GM19438 (cell line): ENCODE measurements around the gene DNAJC28.
"Not testable (repeated sequence)": the region's sequence is repeated elsewhere in the genome, so short reads cannot be mapped to it uniquely, and the experiment has no call there.

Experiments
- ATAC-seq: cut with Tn5 transposase; IDR thresholded peaks from one replicate; pipeline ENCODE4 v1.9.1; 2021; ENCODE audit warnings: low read depth; ENCODE audit not compliant: unreplicated experiment

DNAJC28 gene

DNA sequence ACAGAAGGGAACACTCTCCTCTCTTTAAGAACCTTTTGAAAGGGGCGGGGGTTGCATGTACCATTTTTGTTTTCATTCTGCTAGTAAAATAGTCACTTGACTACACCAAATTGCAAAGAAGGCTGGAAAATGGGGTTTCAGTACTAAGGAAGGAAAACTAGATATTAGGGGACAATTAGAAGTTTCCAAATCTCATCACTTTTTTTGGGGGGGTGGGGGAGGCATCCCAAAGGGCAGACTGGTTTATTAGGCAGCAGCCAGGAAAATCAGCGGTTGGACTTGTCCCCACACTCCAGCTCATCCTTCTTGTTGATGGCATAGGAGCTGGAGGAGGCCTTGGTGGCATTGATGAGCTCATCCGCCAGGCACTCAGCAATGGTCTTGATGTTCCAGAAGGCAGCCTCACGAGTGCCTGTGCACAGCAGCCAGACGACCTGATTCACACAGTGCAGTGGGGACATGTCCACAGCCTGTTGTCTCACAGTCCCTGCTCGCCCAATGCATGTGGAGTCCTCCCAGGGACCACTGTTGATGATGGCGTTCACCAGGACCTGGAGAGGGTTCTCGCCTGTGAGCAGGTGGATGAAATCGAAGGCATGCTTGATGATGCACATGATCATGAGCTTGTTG is 10.1 kb downstream of the DNAJC28 start:
- no peak for ATAC-seq

DNA sequence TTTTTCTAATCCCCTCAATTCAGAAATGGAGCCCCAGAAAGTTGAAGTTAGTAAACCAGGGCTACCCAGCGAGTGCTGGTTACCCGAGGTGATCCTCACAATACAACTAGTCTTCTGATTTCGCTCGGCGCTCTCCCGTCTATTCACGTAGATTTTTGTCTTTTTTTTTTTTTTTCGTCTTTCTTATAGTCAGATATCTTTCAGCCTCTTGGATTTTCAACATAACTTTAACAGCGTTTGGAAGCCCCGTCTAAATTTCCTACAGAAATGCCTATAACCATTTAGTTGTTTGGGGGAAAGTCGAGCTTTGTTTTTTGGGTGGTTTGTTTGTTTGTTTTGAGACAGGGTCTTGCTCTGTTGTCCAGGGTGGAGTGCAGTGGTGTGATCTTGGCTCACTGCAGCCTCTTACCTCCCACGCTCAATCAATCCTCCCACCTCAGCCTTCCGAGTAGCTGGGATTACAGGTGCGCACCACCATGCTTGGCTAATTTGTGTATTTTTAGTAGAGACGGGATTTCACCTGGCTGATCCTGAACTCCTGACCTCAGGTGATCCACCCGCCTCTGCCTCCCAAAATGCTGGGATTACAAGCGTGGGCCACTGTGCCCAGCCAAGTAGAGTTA is 10.9 kb downstream of the DNAJC28 start:
- no peak for ATAC-seq

DNA sequence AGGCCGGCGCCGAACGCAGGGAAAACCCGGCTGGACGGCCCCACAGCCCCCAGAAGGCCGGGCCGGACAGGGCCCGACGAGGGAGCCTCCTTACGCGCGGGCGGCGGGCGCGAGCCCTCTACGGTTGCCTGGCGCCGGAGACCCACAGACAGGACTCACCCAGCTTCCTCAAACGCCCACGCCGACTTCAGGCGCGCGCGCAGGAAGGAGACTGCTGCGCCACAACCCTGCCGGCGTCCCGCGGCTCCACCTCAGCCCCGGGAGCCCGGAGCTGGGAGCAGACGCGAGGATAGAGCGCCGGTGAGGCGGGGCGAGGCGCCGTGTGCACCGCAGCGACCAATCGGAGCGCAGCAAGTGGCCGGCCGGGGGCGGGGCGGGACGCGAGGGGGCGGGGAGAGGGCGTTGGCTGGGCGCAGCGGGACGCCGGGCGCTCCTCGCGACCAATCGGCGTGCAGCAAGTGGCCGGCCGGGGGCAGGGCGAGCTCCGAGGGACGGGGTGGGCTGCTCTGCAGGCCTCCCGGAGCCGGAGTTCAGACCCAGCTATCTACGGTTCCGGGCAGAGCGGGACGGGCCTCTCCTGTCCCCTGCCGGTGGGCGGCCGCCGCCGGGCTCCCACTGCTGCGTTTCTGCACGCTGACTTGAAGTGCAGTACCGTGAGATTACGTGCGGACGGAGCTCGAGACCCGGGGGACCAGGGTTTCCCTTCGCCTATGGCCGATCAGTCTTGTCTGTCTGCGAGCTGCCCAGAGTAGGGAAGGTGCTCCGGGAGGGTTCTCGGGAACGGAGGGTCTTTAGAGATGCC is 11.6 kb downstream of the DNAJC28 start, which contains the start of gene TMEM50B:
TMEM50B (minus strand) TSS at position 296 of the 802 bp plus-strand sequence. CDS start 11,089 bp downstream, outside the sequence.
- ATAC-seq: peak; percentile 85

DNA sequence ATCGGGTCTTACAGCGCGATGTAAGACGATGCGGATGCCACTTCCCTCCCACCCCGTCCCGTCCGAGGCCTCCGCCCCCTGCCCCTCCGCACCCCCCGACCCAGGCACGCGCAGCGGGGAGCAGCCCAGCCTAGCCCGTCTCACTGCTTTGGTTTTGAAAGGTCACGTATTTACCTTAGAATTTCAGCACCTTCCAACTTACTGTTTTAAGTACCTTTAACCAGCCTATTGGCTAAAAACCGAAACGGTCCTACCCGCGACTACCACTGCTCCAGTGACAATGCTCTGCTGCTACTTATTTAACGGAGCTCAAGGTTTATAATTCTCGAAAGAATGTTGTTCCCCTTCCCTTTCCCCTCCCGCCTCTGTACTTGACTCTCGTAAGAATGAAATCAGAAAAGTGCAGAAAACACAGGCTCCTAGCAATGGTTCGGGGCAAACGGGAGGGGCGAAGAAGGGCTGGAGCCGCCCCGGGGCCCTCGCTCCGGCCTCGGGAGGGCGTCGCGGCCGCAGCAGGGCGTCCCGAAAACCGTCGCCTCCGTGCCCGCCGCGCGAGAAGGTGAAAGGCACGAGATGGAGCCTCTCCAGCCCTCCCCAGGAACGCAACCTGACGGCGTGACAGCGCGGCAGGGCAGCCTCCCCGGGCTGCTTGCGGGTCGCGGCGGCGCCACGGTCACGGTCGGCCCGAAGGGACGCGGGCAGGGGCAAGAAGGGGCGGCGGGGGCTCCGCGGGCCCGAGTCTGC is 12.4 kb downstream of the DNAJC28 start:
- ATAC-seq: peak; percentile 14

DNA sequence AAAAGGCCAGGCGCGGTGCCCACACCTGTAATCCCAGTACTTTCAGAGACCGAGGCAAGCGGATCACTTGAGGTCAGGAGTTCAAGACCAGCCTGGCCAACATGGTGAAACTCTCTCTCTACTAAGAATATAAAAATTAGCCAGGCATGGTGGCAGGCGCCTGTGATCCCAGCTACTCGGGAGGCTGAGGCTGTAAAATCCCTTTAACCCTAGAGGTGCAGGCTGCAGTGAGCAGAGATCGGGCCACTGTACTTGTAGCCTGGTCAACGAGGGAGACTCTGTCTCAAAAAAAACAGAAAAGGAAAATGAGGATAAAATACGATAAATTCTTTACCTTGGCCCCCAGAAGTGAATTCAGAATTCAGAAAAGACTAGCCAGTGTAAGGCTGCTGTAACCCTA is 13.3 kb downstream of the DNAJC28 start:
- ATAC-seq: no peak

DNA sequence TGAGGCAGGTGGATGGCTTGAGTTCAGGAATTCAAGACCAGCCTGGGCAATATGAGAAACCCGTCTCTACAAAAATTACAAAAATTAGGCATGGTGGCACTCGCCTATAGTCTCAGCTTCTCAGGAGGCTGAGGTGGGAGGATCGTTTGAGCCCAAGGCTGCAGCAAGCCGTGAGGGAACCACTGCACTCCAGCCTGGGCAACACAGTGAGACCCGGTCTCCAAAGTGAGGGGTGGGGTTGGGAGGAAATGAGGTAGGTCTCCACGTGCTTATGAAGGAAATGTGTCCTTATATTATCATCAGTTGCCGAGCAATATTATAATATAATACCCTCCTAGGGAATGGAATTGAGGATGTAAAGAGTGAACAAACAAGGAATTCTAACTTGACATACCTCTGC is 14.4 kb downstream of the DNAJC28 start:
- ATAC-seq: no peak

DNA sequence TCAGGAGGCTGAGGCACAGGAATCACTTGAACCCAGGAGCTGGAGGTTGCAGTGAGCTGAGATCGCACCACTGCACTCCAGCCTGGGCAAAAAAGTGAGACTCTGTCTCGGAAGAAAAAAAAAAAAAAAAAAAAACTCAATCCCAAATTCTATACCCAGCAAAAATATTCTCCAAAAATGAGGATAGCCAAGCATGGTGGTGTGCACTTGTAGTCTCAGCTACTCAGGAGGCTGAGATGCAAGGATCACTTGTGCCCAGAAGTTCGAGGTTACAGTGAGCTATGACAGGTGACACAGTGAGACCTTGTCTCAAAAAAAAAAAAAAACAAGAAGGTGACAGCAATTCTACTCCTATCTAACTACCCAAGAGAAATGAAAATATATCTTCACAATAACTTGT is 18.2 kb downstream of the DNAJC28 start:
- no peak for ATAC-seq

DNA sequence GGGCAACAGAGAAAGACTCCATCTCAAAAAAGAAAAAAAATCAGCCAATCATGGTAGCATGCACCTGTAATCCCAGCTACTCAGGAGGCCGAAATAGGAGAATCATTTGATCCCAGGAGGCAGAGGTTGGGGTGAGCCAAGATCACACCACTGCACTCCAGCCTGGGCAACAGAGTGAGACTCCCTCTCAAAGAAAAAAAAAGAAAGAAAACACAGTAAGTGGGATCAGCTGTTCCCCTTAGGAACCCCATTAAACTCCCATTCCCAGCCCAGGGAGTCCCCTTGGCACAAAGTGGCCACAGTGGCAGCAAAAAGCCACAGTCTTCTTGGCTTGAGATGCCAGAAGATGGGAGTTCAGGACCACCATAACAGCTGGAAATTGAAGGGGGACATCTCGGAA is 20.8 kb downstream of the DNAJC28 start:
- no peak for ATAC-seq

- ATAC-seq: not testable (repeated sequence)
Measured at GRCh38 chr21:33469183-33469582, 22.3 kb downstream of the DNAJC28 start.

- ATAC-seq: no peak
Measured at GRCh38 chr21:33461538-33462250, 29.8 kb downstream of the DNAJC28 start.

DNA sequence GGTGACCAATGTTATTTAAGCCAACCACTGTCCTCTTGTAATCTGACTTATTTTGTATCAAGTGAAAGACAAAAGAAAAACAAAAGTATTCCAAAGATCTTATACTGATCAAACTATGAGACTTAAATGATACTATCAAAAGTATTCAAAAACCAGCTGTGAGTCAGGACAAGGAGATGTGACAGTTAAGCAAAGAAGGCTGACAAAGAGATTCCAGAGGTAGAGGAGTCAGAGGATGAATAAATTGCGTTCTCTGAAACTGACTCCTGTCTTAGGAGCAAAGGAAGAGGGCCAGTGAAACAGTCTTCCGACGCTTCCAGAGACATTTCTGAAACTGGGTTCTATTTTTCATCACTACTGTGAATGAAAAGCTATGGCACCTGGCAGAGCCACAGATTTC is 32.7 kb downstream of the DNAJC28 start:
- no peak for ATAC-seq

DNA sequence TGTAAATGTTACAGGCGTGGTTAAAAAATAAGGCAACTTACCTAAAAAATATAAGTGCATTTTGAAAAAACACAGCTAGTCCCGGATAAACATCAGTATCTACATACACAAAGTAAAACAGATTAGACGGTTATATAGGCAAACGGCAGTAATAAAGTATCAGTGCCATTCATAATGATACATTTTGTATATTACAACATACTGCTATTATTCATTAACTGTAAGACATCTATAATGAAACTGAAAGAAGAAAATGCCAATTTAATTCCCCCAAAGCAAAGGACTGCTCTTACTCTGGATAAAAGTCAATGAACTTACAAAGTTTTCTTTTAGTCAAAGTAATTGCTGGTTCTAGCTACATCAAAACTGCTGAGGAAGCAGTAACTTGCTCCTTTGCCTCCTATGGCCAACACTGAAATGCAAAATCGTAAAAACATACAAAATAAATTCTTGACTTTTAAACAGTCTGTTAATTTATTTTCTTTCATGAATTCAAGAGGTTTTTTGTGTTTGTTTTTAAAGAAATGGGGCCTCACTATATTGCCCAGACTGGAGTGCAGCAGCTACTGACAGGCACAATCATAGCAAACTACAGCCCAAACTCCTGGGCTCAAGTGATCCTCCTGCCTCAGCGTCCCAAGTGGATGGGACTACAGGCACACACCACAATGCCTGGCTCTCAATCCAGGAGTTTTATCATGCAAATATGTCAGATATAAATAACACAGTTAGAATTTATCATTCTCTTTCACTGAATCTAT is 35.6 kb downstream of the DNAJC28 start:
- ATAC-seq: no peak

DNA sequence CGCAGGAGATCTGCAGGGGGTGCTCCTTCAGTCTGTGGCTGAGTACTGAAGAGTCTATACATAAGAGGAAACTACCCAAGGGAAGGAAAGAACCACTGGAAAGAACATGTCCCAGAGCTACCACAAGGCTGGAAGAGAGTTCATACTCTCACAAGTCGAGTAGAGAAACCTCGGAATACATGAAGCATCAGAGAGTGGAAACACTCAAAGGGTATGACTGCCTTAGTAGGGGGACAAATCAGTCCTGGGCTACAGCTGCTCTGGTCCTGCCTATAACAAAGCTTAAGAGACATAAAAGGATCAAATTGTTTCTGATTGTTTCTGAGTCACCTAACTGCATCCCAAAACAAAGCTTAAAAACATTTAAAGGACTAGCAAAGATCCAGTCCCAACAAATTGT is 39.2 kb downstream of the DNAJC28 start:
- ATAC-seq: no peak

DNA sequence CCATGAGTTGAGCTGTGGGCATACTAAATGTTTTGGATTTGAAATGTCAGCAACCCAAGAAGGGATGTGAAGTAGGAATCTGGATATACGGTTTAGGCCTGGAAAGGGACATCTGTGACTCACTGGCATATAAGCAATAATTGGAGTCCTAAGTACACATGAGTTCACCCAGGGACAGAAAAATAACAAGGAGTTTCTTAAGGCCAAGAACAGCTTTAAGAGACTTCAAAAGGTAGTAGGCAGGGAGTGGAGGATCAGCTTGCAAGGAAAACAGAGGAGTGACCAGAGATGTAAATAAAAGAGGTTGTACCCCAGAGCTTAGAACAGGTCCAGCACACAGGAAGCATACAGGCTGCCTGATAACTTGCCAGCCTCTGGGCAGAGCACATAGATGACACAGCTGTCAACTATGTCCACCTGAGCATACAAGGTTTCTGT is 39.9 kb downstream of the DNAJC28 start:
- ATAC-seq: no peak

- ATAC-seq: no peak
Measured at GRCh38 chr21:33449616-33450015, 41.9 kb downstream of the DNAJC28 start.

DNA sequence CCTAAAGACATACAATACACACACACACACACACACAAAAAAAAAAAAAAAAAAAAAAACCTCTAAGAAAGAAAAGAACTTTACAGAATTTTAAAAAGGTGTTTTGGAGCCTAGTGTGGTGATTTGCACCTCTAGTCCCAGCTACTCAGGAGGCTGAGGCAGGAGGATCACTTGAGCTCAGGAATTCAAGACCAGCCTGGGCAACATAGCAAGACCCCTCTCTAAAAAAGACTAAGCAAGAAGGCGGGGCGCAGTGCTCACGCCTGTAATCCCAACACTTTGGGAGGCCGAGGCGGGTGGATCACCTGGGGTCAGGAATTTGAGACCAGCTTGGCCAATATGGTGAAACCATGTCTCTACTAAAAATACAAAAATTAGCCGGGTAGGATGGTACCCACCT is 44.9 kb downstream of the DNAJC28 start:
- ATAC-seq: not testable (repeated sequence)

DNA sequence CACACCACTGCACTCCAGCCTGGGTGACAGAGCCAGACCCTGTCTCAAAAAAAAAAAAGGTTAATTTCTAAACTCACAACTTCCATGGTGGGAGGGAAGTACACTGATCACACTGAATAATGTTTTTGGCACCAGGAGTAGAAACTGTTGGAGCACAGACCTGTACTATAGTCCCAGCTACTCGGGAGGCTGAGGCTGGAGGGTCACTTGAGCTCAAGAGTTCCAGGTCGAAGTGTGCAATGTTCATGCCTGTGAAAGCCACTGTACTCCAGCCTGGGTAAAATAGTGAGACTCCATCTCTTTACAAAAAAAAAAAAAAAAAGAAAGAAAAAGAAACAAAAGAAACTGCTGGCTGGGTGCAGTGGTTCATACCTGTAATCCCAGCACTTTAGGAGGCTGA is 47.0 kb downstream of the DNAJC28 start:
- ATAC-seq: no peak

DNA sequence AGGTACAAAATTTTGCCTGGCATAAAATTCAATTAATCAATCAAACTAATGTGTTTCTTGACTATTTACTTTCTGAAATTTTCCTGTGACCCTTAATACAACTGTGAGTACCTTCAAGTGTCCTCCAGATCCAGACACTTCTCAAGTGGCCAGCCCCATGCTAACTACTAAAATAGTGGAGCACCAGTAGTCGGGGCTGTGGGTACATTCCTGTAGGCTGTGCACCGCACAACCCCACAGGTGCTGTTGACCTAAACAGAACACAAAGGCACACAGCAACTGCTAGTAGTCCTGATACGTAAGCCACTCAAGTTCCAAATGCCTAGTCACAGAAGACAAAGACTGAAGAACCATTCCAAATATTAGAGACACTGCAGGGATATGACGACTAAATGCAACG is 48.3 kb downstream of the DNAJC28 start:
- ATAC-seq: no peak
